Thymus (tissue), 11 donors: ENCODE measurements around the gene SUN1. TPM values are rescaled to one million over a fixed set of nuclear protein-coding genes. Genes with fewer than 3 reads are reported as not detected.

Experiments used
- DNase-seq, 9 donors: peaks; one replicate each; pipeline ENCODE4 v3.0.0-alpha.2; 2013; ENCODE audit warnings: low spot score in 9 of 9, low read depth in 6 of 9, missing footprints in 1 of 9
- H3K27ac ChIP-seq, 2 donors: one replicate each; pipeline ENCODE4 v1.5.1; 2013; ENCODE audit warnings: control low read depth in 1 of 2, low read depth in 1 of 2, low read length in 1 of 2, mild to moderate bottlenecking in 1 of 2, moderate library complexity in 1 of 2
- H3K27me3 ChIP-seq, 2 donors: one replicate each; pipeline ENCODE4 v1.5.1; 2013; ENCODE audit warnings: low read length in 1 of 2; ENCODE audit not compliant: control insufficient read depth in 2 of 2, insufficient read depth in 1 of 2
- H3K36me3 ChIP-seq, 2 donors: one replicate each; pipeline ENCODE4 v1.5.1; 2013; ENCODE audit warnings: low read length in 1 of 2, mild to moderate bottlenecking in 1 of 2, moderate library complexity in 1 of 2; ENCODE audit not compliant: control insufficient read depth in 2 of 2, insufficient read depth in 2 of 2
- H3K4me1 ChIP-seq, 2 donors: one replicate each; pipeline ENCODE4 v1.5.1; 2013; ENCODE audit warnings: low read length in 2 of 2; ENCODE audit not compliant: control insufficient read depth in 2 of 2, insufficient read depth in 2 of 2
- H3K4me3 ChIP-seq, 2 donors: one replicate each; pipeline ENCODE4 v1.5.1; 2013; ENCODE audit warnings: low read length in 2 of 2, control low read depth in 1 of 2, mild to moderate bottlenecking in 1 of 2
- H3K9me3 ChIP-seq, 2 donors: one replicate each; pipeline ENCODE4 v1.5.1; 2013; ENCODE audit warnings: low read length in 1 of 2, mild to moderate bottlenecking in 1 of 2; ENCODE audit not compliant: control insufficient read depth in 2 of 2, insufficient read depth in 1 of 2
- WGBS: extraction: QIAGEN DNeasy Blood & Tissue Kit; methylation state at CpG from one replicate; pipeline ENCODE4 v1.1.7; 2013; 5-methylcytosine and 5-hydroxymethylcytosine counted together
- polyA plus RNA-seq: library from polyadenylated mRNA; stranded (reverse); fragments of 200-250 nt; gene quantifications from one replicate; pipeline ENCODE4 v1.2.3, GENCODE V29; 2013
- total RNA-seq: library from RNA; stranded (reverse); fragments of 120-200 nt; gene quantifications from one replicate; pipeline ENCODE4 v1.2.4, GENCODE V29; 2013
- donor health status: healthy.

SUN1 gene
- total and polyA plus RNA-seq, 2 donors, result 38.4 to 95.4 TPM

GRCh38 chr7:893686-894085, 61.4 kb downstream of the SUN1 start:
- WGBS, result 99% methylated on average over 19 of the region's 19 CpGs
- DNase-seq, result no peak

GRCh38 chr7:894164-894867, 62.0 kb downstream of the SUN1 start:
- peaks cover 1 to 5% of the 10 kb centered on the region in 2 donors for H3K9me3 ChIP-seq
- no peaks in the 10 kb centered on the region for H3K27me3 ChIP-seq
- H3K4me3 ChIP-seq, result no peak overlapping the region
- H3K36me3 ChIP-seq, result peaks cover 61 to 85% of the 10 kb centered on the region in 2 donors
- no peaks in the 10 kb centered on the region for H3K4me1 ChIP-seq
- no peak overlapping the region for H3K27ac ChIP-seq
- no peak for DNase-seq
- WGBS, result 98% methylated on average over 40 of the region's 40 CpGs

More at GRCh38 chr7:893686-894085, 61.4 kb downstream of the SUN1 start:
- H3K4me1 ChIP-seq, result no peaks in the 10 kb centered on the region
- H3K36me3 ChIP-seq, result peaks cover 67 to 91% of the 10 kb centered on the region in 2 donors
- no peaks in the 10 kb centered on the region for H3K27me3 ChIP-seq
- H3K27ac ChIP-seq, result no peak overlapping the region
- peaks cover 1 to 5% of the 10 kb centered on the region in 2 donors for H3K9me3 ChIP-seq
- H3K4me3 ChIP-seq, result no peak overlapping the region

GRCh38 chr7:894927-895450, 62.7 kb downstream of the SUN1 start:
- Histone ChIP-seq H3K27me3 (no peaks in the 10 kb centered on the region), H3K27ac (no peak overlapping the region), H3K4me1 (no peaks in the 10 kb centered on the region), H3K9me3 (peaks cover 1 to 5% of the 10 kb centered on the region in 2 donors), H3K36me3 (peaks cover 61 to 82% of the 10 kb centered on the region in 2 donors), H3K4me3 (no peak overlapping the region)
- DNase-seq, result no peak
- WGBS, result 97% methylated on average over 21 of the region's 21 CpGs

GRCh38 chr7:895451-896052, 63.3 kb downstream of the SUN1 start:
- no peak for DNase-seq
- Histone ChIP-seq H3K9me3 (peaks cover 1 to 5% of the 10 kb centered on the region in 2 donors), H3K36me3 (peaks cover 58 to 78% of the 10 kb centered on the region in 2 donors), H3K27ac (no peak overlapping the region), H3K27me3 (no peaks in the 10 kb centered on the region), H3K4me1 (no peaks in the 10 kb centered on the region), H3K4me3 (no peak overlapping the region)
- 97% methylated on average over 52 of the region's 52 CpGs for WGBS

- 97% methylated on average over 42 of the region's 42 CpGs for WGBS
Observed at GRCh38 chr7:896346-897075, 64.2 kb downstream of the SUN1 start.

GRCh38 chr7:897086-897485, 64.8 kb downstream of the SUN1 start:
- H3K36me3 ChIP-seq, result peaks cover 44 to 63% of the 10 kb centered on the region in 2 donors
- H3K27ac ChIP-seq, result no peak overlapping the region
- 95% methylated on average over 14 of the region's 14 CpGs for WGBS
- peaks cover 1 to 5% of the 10 kb centered on the region in 2 donors for H3K9me3 ChIP-seq
- no peak overlapping the region for H3K4me3 ChIP-seq
- no peaks in the 10 kb centered on the region for H3K27me3 ChIP-seq
- DNase-seq, result no peak
- peaks cover 0 to 5% of the 10 kb centered on the region in 2 donors for H3K4me1 ChIP-seq

More at GRCh38 chr7:896346-897075, 64.2 kb downstream of the SUN1 start:
- Histone ChIP-seq H3K4me1 (peaks cover 0 to 5% of the 10 kb centered on the region in 2 donors), H3K4me3 (no peak overlapping the region), H3K9me3 (peaks cover 1 to 5% of the 10 kb centered on the region in 2 donors), H3K27ac (no peak overlapping the region), H3K27me3 (no peaks in the 10 kb centered on the region), H3K36me3 (peaks cover 50 to 69% of the 10 kb centered on the region in 2 donors)
- DNase-seq, result no peak

- 91% methylated on average over 27 of the region's 27 CpGs for whole genome bisulfite sequencing
- no peak overlapping the region for H3K27ac ChIP-seq
- H3K9me3 ChIP-seq, result no peaks in the 10 kb centered on the region
- DNase-seq, result no peak
- H3K36me3 ChIP-seq, result peaks cover 36 to 55% of the 10 kb centered on the region in 2 donors
- no peak overlapping the region for H3K4me3 ChIP-seq
- no peaks in the 10 kb centered on the region for H3K27me3 ChIP-seq
- H3K4me1 ChIP-seq, result peaks cover 0 to 5% of the 10 kb centered on the region in 2 donors
Observed at GRCh38 chr7:897771-898376, 65.6 kb downstream of the SUN1 start.

GRCh38 chr7:898460-898854, 66.2 kb downstream of the SUN1 start:
- 93% methylated on average over 18 of the region's 18 CpGs for WGBS
- H3K4me3 ChIP-seq, result no peak overlapping the region
- H3K4me1 ChIP-seq, result peaks cover 0 to 5% of the 10 kb centered on the region in 2 donors
- H3K27ac ChIP-seq, result no peak overlapping the region
- H3K36me3 ChIP-seq, result peaks cover 33 to 49% of the 10 kb centered on the region in 2 donors
- no peaks in the 10 kb centered on the region for H3K27me3 ChIP-seq
- no peak for DNase-seq
- no peaks in the 10 kb centered on the region for H3K9me3 ChIP-seq
